Subcutaneous adipose tissue (tissue), 4 donors: ENCODE measurements around the gene OR6M1. TPM values are rescaled to one million over a fixed set of nuclear protein-coding genes. Genes with fewer than 3 reads are reported as not detected.

ENCODE experiments used
- CTCF ChIP-seq: fragments of 450-650 bp; IDR thresholded peaks from one replicate; pipeline ENCODE4 v1.5.1; 2016; ENCODE audit warnings: low read depth, mild to moderate bottlenecking, control low read depth, antibody characterized with exemption, moderate library complexity
- total RNA-seq, 4 donors: library from RNA; depleted of rRNA; stranded (reverse); fragments of >200 nt; gene quantifications; one replicate each; pipeline ENCODE4 v1.1.0, GENCODE V29; 2016

The OR6M1 gene
- total RNA-seq, 4 donors from 2014 or later, result not detected

GRCh38 chr11:123838199-123838598, 32.0 kb upstream of the OR6M1 start:
- no peak for TF ChIP-seq CTCF

DNA sequence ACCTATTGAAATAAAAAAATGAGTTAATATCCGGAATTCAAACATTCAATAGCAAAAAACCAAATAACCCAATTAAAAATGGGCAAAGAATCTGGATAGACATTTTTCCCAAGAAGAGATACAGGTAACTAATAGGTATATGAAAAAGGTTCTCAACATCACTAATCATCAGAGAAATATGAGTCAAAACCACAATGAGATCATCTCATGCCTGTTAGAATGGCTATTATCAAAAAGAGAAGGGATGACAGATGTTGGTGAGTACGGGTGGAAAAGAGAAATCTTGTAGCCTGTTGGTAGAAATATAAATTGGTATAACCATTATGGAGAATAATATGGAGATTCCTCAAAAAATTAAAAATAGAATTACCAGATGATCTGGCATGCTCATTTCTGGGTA, 26.9 kb upstream of the OR6M1 start:
- no peak for TF ChIP-seq CTCF

DNA sequence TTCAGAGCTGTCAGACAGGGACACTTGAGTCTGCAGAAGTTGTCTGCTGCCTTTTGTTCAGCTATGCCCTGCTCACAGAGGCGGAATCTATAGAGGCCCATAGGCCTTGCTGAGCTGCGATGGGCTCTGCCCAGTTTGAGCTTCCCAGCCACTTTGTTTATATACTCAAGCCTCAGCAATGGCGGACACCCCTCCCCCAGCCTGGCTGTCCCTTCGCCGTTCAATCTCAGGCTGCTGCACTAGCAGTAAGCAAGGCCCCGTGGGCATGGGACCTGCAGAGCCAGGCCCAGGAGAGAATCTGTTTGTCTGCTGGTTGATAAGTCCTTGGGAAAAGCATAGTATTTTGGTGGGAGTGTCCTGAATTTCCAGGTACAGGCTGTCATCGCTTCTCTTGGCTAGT, 23.6 kb upstream of the OR6M1 start:
- TF ChIP-seq CTCF, result no peak

GRCh38 chr11:123822599-123822998, 16.4 kb upstream of the OR6M1 start:
- TF ChIP-seq CTCF, result no peak

- no peak for TF ChIP-seq CTCF
Observed at GRCh38 chr11:123822032-123822431, 15.9 kb upstream of the OR6M1 start.

- TF ChIP-seq CTCF, result no peak
Observed at GRCh38 chr11:123815122-123815521, 9.0 kb upstream of the OR6M1 start.

DNA sequence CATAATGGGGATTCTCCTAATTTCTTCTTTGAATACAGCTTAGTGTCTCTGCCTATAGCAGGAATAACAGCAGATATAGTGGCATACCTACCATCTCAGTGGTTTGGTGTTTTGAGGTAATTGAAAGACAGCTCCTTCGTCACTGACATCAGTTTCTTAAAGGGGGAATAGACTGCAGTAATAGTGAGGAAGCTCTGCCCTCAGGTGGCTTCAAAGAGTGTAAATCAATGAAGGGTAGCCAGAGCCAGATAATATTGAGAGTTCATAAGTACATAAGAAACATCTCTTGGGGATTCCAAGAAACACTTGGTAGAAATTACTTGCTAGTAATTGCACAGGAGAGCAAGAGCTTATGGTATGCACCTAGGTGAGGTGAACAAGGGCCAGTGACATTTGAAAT, 4.4 kb downstream of the OR6M1 start:
- no peak for TF ChIP-seq CTCF
